Activated CD8-positive, alpha-beta T cell treated with anti-CD3 and anti-CD28 coated beads for 36 hours (primary cell): ENCODE data around the gene BPGM. TPM values are rescaled to one million over a fixed set of nuclear protein-coding genes. Genes with fewer than 3 reads are reported as not detected.

Source experiments
- ATAC-seq: fragments of 200-7000 bp; cut with Tn5 transposase; one replicate; pipeline ENCODE4 v1.10.0; 2021; ENCODE audit warnings: mild to moderate bottlenecking, moderate library complexity
- CTCF ChIA-PET: fragments of 350-600 bp; sonication (Branson Sonifier 250); formaldehyde crosslinking; loops from one replicate; lab custom pipeline; 2021; ENCODE audit warnings: antibody characterized with exemption; lab: Charles Lee
- POLR2A ChIA-PET: fragments of 350-600 bp; sonication (Branson Sonifier 250); formaldehyde crosslinking; loops from one replicate; lab custom pipeline; 2021; ENCODE audit warnings: antibody characterized with exemption; lab: Charles Lee
- DNase-seq: peaks from one replicate; pipeline ENCODE4 v3.0.0-alpha.2; 2020
- H3K27ac Mint-ChIP-seq: one replicate; pipeline ENCODE4 v1.8.0; 2021; ENCODE audit warnings: mild to moderate bottlenecking, mixed read lengths
- H3K27me3 Mint-ChIP-seq: one replicate; pipeline ENCODE4 v1.8.0; 2021; ENCODE audit warnings: mixed read lengths
- H3K36me3 Mint-ChIP-seq: one replicate; pipeline ENCODE4 v1.8.0; 2021; ENCODE audit warnings: low read depth, mixed read lengths
- H3K4me1 Mint-ChIP-seq: one replicate; pipeline ENCODE4 v1.8.0; 2021; ENCODE audit warnings: low read depth, mixed read lengths
- H3K4me3 Mint-ChIP-seq: one replicate; pipeline ENCODE4 v1.8.0; 2021; ENCODE audit warnings: mild to moderate bottlenecking, moderate library complexity, mixed read lengths
- H3K9me3 Mint-ChIP-seq: one replicate; pipeline ENCODE4 v1.8.0; 2021; ENCODE audit warnings: mixed read lengths
- CTCF ChIP-seq: fragments of 200-600 bp; IDR thresholded peaks from one replicate; pipeline ENCODE4 v1.8.0; 2022; ENCODE audit warnings: antibody characterized with exemption, mild to moderate bottlenecking
- intact Hi-C: fragments of 100-400 bp; cut with micrococcal nuclease; formaldehyde crosslinking; loops from one replicate; pipeline ENCODE4 v1.10.0; 2022
- total RNA-seq, 2 experiments: library from RNA; stranded (reverse); gene quantifications; one replicate each; pipeline ENCODE4 v1.2.3, GENCODE V29; 2021

Gene BPGM
- total RNA-seq, 2 experiments from 2014 or later: 11.2 to 12.4 TPM

GRCh38 chr7:134623193-134623592, 23.5 kb upstream of the BPGM start:
- no peak overlapping the region for H3K4me3 Mint-ChIP-seq
- CTCF ChIA-PET: interaction anchor here (1.6 to 3.3 kb wide), 2 partner anchors 10 to 16 kb away, joined by 5 to 22 read pairs; no protein-coding TSS in a partner anchor
- no peaks in the 10 kb centered on the region for H3K9me3 Mint-ChIP-seq
- intact Hi-C loops: no loop called here
- no peak for DNase-seq
- no peak overlapping the region for H3K27ac Mint-ChIP-seq
- peaks cover 2% of the 10 kb centered on the region for H3K4me1 Mint-ChIP-seq
- TF ChIP-seq CTCF: no peak
- POLR2A ChIA-PET: no interaction called here
- peaks cover 55% of the 10 kb centered on the region for H3K27me3 Mint-ChIP-seq
- ATAC-seq: no peak
- no peaks in the 10 kb centered on the region for H3K36me3 Mint-ChIP-seq

- ATAC-seq (no peak), DNase-seq (no peak)
- no peak overlapping the region for H3K4me3 Mint-ChIP-seq
- no peak overlapping the region for H3K27ac Mint-ChIP-seq
- CTCF ChIA-PET: interaction anchor here (1.0 to 1.3 kb wide), 3 partner anchors 9 to 14 kb away, joined by 3 to 4 read pairs (median 4); no protein-coding TSS in a partner anchor
- peaks cover 2% of the 10 kb centered on the region for H3K4me1 Mint-ChIP-seq
- peaks cover 58% of the 10 kb centered on the region for H3K27me3 Mint-ChIP-seq
- POLR2A ChIA-PET: no interaction called here
- intact Hi-C loops: no loop called here
- no peak for TF ChIP-seq CTCF
- H3K9me3 Mint-ChIP-seq: no peaks in the 10 kb centered on the region
- H3K36me3 Mint-ChIP-seq: no peaks in the 10 kb centered on the region
These were observed 21.1 kb upstream of the BPGM start for GRCh38 chr7:134625550-134625949.

GRCh38 chr7:134627109-134627774, 19.4 kb upstream of the BPGM start:
- H3K4me3 Mint-ChIP-seq: no peak overlapping the region
- no peaks in the 10 kb centered on the region for H3K36me3 Mint-ChIP-seq
- TF ChIP-seq CTCF: no peak
- intact Hi-C loops: no loop called here
- ChIA-PET CTCF (interaction anchor here (1.4 kb wide), 1 partner anchor 97 kb away, joined by 3 read pairs; no protein-coding TSS in a partner anchor), POLR2A (interaction anchor here (0.7 kb wide), 1 partner anchor 18 kb away, joined by 3 read pairs; no protein-coding TSS in a partner anchor)
- ATAC-seq (no peak), DNase-seq (no peak)
- no peaks in the 10 kb centered on the region for H3K9me3 Mint-ChIP-seq
- peaks cover 2% of the 10 kb centered on the region for H3K4me1 Mint-ChIP-seq
- no peak overlapping the region for H3K27ac Mint-ChIP-seq
- peaks cover 51% of the 10 kb centered on the region for H3K27me3 Mint-ChIP-seq

GRCh38 chr7:134627775-134628153, 18.9 kb upstream of the BPGM start:
- CTCF ChIA-PET: interaction anchor here (1.0 to 1.4 kb wide), 2 partner anchors 18 to 97 kb away, joined by 3 read pairs; no protein-coding TSS in a partner anchor
- H3K27me3 Mint-ChIP-seq: peaks cover 46% of the 10 kb centered on the region
- no peaks in the 10 kb centered on the region for H3K36me3 Mint-ChIP-seq
- ATAC-seq (no peak), DNase-seq (no peak)
- no peaks in the 10 kb centered on the region for H3K9me3 Mint-ChIP-seq
- H3K27ac Mint-ChIP-seq: no peak overlapping the region
- no peak for TF ChIP-seq CTCF
- intact Hi-C loops: no loop called here
- POLR2A ChIA-PET: interaction anchor here (0.7 kb wide), 1 partner anchor 18 kb away, joined by 3 read pairs; no protein-coding TSS in a partner anchor
- H3K4me3 Mint-ChIP-seq: no peak overlapping the region
- peaks cover 2% of the 10 kb centered on the region for H3K4me1 Mint-ChIP-seq

- no peak overlapping the region for H3K27ac Mint-ChIP-seq
- POLR2A ChIA-PET: interaction anchor here (0.9 kb wide), 1 partner anchor 17 kb away, joined by 3 read pairs; no protein-coding TSS in a partner anchor
These were observed 17.2 kb upstream of the BPGM start for GRCh38 chr7:134629445-134629844.

More at GRCh38 chr7:134629445-134629844, 17.2 kb upstream of the BPGM start:
- no peak overlapping the region for H3K4me3 Mint-ChIP-seq
- DNase-seq (no peak), ATAC-seq (no peak)
- no peaks in the 10 kb centered on the region for H3K9me3 Mint-ChIP-seq
- peaks cover 41% of the 10 kb centered on the region for H3K27me3 Mint-ChIP-seq
- peaks cover 5% of the 10 kb centered on the region for H3K4me1 Mint-ChIP-seq
- intact Hi-C loops: no loop called here
- no peak for TF ChIP-seq CTCF
- CTCF ChIA-PET: interaction anchor here (1.3 to 7.2 kb wide), 3 partner anchors 73 to 325 kb away, joined by 4 to 53 read pairs (median 40); no protein-coding TSS in a partner anchor
- H3K36me3 Mint-ChIP-seq: no peaks in the 10 kb centered on the region
